Stimulated activated CD4-positive, alpha-beta T cell treated with anti-CD3 and anti-CD28 coated beads, Interleukin-4, amount 100 ng/mL, for 1 hour (primary cell): ENCODE results near the gene MDP1.
A peak's percentile ranks its signal among the peaks of the same experiment; 100 is the strongest.
"Not testable (repeated sequence)": the region's sequence is repeated elsewhere in the genome, so short reads cannot be mapped to it uniquely, and the experiment has no call there.

ENCODE experiments used
- DNase-seq: peaks from one replicate; pipeline ENCODE4 v3.0.0-alpha.2; 2020

Gene MDP1

DNA sequence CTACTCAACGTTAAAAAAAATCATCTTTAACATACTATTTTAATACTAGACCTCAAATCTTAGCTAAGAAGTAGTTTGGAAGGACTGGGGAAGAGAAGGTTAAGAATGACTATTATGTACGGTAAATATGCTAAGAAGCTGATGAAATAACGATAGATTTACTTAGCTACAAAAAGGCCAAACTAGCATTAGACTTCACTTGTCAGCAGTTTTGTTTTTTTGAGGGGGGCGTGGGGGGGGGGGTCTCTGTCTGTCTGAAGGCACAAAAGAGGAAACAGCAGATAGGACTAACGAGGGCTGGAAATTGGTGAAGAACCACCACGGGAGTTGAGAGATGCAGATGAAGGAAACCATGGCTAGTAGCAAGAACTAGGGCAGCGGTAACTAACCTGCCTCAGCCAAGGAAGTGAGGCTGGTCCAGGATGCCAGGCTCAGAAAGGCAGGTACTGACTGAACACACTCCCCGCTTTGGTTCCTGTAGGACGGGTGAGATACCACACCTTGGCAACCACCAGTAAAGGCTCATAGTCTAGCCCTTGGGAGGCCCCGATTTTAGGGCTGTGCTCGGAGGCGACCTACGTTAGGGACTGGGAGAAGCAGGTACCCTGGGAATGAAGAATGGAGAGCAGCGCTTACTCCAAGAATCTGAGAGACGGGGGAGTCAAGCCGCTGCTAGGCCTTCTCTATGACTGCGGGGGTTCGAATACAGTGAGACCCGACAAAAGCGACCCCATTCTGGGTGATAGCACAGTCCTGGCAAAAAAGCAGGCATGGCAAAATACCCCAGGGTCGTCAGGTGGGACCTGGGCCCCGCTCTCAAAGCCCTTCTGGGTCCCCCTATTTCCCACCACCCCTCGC, 15.6 kb upstream of the MDP1 start:
- no peak for DNase-seq

DNA sequence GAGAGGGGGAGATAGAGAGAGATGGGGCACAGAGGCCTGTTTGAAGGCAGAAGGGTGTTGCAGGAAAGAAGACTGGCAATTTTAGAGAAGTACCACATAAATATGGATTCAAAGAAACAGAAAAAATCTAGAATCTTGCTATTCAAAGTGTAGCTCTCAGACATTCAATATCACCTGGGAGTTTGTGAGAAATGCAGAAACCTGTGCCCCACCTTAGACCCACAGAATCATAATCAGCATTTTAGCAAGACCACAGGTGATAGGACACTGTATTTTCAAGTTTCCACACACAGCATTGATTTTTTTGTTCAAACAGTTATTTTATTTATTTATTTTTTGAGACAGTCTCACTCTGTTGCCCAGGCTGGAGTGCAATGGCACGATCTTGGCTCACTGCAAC, 13.0 kb upstream of the MDP1 start:
- DNase-seq = no peak

DNA sequence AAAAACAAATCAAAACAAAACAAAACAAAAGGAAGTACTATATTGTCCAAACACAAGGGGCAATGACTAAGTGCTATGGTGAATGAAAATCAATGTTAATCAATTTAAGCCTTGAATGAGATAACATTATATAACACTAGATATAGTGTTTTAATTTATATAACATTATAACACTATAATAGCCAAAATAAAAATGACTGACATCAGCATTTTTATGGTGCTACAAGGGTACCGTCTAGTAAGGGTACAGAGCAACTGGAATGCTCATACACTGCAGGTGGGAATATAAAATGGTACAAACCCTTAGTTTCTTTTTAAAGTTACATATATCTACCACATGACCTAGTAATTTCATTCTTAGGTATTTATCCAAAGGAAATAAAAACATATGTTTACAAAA, 10.6 kb upstream of the MDP1 start:
- no peak for DNase-seq

DNA sequence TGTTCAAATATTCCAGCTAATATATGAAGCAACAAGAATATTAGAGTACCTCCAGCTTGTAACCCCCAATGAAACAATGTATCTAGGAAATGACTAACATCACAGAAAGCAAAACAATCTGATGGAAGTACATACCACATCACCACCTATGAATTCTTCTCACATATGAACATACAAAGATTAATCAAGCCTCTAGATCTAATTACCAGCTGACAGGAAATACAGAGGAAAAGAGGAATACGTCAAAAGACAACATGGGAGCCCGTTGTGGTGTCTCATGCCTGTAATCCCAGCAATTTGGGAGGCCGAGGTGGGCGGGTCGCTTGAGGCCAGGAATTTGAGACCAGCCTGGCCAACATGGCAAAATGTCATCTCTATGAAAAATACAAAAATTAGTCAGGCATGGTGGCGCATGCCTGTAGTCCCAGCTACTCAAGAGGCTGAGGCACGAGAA, 8.8 kb upstream of the MDP1 start:
- DNase-seq = no peak

DNA sequence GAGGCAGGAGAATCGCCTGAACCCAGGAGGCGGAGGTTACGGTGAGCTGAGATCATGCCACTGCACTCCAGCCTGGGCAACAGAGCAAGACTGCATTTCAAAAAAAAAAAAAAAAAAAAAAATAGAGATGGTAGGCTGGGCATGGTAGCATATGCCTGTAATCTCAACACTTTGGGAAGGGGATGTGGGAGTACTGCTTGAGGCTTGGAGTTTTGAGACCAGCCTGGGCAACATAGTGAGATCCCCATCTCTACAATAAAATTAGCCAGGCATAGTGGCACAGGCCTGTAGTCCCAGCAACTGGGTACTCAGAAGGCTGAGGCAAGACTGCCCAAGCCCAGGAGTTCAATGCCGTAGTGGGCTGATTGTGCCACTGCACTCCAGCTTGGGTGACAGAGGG, 7.1 kb upstream of the MDP1 start:
- not testable (repeated sequence) for DNase-seq

DNA sequence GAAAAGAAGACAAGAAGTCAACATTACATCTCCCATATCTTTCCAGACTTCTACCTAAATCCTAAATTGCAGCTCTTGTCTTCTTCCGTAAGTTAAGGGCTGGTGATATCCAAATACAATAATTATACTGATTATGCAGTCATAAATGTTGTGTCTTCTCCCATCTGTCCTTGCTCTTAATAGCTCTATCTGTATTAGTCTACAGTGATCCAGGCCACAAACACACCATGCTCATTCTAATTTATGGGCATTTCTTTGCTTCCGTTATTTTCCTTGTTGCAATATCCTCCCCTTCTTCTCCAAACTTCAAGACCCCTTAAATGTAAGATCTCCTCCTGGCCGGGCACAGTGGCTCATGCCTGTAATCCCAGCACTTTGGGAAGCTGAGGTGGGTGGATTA, 3.7 kb upstream of the MDP1 start:
- no peak for DNase-seq

DNA sequence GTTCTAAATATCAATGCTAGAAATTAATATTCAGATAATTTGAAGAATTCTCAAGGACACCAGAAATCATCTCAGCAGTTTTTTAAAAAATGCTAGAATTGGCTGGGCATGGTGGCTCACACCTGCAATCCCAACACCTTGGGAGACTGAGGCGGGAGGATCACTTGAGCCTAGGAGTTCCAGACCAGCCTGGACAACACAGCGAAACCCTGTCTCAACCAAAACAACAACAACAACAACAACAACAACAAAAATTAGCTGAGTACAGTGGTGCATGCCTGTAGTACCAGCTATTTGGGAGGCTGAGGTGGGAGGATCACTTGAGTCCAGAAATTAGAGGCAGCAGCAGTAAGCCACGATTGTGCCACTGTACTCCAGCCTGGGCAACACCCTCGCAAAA, 3.2 kb upstream of the MDP1 start:
- no peak for DNase-seq

DNA sequence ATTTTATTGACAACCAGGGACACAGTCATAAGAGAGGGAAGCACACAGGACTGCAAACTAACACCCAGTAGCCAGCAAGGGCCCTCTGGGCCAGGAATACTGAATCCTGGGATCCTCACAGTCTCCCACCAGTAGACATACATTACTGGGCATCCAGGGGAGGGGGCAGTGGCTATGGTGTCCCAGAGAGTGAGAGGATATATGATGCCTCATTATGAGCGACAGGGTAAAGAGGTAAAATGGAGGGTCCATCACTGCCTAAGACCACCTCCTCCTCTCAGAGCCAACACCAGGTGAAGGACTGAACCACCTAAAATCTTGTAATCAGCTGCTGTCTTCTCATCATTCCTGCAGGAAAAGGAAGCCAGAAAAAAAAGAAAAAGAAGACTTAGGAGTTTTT, 1.0 kb upstream of the MDP1 start:
- not testable (repeated sequence) for DNase-seq

DNA sequence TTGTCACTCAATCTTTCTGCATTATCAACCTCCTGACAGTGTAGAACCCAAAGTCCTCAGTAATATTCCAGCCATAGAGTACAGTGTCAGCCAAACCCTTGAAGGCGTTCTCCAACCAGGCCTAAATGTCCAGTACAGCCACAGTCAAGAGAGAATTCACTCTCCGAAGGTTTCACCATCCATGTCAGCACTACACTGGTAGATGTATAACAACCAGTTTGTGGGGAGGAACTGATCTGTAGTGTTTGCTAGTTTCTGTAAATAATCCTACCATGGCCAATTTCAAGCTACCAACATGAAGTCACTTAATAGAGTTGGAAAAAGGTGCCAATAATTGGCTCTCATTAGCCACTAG, 456 bp upstream of the MDP1 start:
- no peak for DNase-seq

DNA sequence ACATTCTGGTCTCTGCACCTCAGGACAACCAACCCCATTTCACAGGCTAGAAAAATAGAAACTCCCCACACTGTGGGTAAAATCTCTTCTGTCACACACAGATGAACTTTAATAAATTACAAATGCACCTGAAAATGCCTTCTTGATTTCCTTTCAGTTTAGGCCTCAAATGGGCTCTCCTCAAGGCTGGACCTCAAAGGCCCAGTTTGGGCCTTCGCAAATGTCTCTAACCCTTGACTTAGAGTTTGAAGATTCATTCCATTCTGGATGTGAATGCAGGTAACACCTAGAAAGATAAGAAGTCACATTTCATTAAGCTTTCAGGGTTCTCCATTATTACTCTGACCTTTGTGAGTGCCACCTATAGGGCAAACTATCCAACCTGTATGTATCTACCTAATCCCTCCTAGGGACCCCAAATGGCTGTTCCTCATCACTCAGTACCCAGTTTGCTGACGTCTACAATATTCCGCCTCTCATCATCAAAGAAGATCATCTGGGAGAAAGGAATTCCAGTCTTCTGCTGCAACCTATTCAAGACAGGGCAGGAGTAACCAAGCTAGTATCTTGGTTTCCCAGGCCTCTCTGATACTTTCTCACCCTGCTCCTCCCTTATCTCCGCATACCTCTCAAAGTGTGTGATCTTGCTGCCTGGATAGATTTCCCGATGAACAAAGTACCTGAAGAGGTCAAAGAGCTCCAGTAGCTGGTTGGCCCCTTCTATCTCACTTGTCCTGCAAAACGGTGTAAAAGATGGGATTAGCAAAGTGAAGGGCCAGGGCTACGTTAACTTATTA, 1.8 kb downstream of the MDP1 start:
- DNase-seq = no peak

DNA sequence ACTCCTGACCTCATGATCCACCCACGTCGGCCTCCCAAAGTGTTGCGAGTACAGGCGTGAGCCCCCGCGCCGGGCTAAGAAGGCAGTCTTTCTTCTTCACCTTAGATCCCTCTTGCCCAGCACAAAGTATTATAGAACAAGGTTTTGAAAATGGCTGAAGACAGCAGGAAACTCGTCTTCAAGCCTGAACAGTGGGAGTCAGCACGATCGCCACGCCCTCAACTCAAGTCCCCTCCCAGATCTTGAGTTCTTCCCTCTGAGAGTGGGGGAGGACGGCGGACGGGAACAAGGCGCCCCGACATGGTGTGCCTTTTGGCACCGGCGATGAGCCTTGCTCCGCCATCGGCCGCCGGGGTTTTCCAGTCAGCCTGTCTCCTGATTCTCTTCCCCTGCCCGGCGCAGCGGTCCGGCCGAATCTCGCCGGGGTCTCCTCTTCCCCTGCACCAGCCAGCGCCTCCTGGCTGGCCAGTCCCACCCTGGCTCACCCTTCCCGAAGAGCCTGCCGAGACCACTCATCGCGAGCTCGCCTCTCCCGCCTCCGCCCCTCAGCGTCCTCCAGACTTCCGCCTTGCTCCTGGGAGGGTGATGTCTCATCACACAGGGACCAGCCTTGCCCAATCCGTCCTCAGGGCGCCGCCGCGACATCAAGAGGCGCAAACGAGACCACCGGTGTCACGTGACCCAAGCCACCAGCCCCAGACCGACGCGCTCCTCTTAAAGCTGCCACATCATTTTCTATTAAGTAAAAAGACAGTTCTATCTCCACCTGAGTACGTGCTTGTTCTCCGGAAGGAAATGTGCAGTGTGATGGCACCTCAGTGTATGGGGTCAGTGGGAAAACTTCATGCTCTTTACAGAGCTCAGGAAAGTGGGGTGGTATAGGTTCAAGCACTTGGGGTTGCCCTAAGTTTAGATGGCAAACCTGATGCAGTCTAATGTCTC, 2.7 kb downstream of the MDP1 start, which contains the start of gene CHMP4A:
Gene CHMP4A, minus strand, starts transcription at position 565 of the 942 bp plus-strand sequence. Its CDS starts 49 bp downstream, at position 516.
- DNase-seq = peak; percentile 95

DNA sequence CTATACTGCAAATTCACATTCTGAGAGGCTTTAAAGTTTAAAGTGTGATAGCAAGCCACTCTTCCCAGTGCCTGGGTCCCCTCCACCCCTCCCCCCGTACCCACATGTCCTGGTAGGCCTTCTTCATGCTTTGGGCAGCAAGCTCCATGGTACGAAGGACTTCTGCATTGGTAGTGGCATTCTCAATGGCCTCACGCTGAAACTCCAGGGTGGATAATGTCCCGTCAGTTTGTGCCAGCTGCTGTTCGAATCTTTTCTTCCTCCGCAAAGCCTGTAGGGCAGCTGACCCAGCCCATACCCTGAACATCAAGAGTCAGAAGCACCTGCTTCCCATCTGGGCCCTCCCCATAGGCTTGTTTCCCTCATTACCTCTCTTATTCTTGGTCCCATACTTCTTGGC, 4.6 kb downstream of the MDP1 start:
- no peak for DNase-seq

DNA sequence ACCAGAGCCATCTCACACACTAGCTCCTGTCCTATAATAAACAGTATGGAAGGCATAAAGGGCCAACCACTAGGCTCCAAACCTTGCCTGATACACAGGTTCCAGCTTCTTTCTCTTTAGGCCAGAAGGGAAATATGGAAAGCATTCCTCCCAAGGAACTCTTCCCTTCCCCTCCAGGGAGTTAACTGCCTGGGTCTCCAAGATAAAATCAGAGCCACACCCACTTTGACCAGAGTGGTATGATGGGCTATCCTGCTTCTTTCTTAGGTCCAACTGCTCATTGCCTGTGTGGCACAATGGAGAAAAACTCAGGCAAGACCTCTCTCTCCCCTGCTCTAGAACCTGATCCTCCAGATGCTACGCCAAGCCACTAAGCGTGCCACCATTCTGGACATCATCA, 8.2 kb downstream of the MDP1 start:
- DNase-seq = no peak

DNA sequence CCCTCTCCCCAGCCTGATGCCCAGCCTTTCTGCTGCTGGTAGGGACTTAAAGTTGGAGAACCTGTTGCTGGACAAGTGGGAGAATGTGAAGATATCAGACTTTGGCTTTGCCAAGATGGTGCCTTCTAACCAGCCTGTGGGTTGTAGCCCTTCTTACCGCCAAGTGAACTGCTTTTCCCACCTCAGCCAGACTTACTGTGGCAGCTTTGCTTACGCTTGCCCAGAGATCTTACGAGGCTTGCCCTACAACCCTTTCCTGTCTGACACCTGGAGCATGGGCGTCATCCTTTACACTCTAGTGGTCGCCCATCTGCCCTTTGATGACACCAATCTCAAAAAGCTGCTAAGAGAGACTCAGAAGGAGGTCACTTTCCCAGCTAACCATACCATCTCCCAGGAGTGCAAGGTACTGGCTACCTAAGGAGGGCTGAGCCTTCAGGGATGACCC, 8.7 kb downstream of the MDP1 start:
- DNase-seq = no peak

DNA sequence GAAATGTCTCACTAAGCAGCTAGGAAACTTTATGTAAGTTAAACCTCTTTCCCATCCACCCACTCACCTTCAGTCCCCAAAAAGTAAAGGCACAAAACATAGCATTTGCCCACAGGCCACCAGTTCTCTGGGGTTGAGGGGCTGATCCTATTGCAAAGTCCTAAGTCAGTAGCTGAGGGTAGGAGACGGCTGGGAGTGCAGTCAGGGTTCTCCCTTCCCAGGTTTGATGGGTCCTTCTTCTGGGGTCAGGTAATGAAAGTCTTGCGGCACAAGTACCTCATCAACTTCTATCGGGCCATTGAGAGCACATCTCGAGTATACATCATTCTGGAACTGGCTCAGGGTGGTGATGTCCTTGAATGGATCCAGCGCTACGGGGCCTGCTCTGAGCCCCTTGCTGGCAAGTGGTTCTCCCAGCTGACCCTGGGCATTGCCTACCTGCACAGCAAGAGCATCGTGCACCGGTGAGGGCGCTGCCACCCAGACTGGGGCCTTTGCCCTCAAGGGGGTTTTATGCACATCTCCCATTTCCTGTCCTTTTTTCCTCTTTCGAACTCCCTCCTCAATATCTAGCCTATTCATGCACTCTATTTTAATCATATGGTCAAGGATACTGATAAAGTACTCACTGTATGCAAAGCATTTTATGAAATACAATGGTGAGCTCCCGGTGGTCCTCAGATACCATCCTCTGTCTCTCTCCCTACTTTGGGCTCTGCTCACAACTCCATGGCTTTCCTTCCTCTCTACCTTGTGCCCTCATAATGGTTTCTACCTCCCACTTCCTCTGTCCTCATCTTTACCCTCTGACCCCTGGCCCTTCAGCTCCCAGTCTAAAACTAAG, 9.4 kb downstream of the MDP1 start:
- DNase-seq = no peak

DNA sequence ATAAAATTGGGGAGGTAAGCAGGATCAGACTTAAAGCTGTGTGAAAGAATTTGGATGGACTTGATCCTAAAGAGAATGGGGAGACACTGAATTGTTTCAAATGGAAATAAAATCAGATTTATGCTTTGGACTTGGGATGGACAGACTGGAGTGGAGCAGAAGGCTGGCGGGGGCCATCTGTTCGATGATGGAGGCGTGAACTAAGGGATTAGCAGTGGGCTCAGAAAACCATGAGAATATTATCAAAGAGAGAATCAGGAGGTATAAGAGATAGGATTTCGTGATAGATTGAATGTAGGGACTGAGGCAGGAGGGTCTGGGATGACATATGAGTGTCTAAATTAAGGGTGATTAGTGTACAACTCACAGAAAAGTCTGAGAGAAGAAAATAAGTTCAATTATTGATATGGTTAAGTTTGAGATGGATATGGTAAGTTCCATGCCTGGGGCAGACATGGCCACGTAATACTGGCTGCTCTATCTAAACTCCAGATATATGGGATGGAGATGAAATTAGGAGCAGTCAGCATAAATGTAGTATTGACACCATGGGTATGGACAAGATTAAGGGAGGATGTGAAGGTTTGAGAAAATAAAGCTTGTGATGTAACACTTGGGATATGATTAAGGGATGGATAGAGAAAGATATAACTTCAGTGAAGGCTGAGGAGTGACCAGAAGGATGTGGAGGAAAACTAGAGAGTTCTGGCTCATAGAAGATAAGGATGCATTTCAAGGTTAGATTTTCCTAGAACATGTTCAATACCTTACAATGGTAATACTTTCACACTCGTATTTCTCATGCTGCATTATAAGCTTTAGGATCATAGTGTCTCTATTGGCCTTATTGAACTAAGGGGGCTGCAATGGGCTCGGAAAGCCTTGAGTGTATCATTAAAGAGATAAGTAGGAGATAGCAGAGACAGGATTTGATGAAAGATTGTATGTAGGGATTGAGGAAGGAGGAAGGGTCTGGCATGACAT, 11.4 kb downstream of the MDP1 start:
- no peak for DNase-seq

DNA sequence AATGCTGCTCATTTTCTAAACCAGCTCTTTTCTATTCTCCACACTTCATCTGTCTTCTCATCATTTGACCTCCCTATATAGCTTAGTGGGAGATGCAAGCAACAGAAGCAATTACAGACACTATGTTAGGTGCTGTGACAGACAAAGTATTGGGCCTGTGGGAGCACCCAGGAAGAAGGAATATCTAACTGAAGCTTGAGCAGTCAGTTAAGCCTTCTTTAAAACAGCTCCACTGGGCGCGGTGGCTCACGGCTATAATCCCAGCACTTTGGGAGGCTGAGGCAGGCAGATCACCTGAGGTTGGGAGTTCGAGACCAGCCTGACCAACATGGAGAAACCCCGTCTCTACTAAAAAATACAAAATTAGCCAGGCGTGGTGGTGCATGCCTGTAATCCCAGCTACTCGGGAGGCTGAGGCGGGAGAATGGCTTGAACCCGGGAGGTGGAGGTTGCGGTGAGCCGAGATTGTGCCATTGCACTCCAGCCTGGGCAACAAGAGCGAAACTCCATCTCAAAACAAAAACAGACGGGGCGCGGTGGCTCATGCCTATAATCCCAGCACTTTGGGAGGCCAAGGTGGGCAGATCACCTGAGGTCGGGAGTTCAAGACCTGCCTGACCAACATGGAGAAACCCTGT, 12.5 kb downstream of the MDP1 start:
- DNase-seq = not testable (repeated sequence)

DNA sequence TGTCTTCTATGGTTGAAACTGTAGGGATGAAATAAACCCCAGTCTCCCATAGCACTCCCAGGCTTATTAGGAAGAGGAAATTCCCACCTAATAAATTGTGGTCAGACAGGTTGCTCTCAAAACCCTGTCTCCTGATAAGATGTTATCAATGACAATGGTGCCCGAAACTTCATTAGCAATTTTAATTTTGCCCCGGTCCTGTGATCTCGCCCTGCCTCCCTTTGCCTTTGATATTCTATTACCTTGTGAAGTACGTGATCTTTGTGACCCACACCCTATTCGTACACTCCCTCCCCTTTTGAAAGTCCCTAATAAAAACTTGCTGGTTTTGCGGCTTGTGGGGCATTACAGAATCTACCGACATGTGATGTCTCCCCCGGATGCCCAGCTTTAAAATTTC, 13.3 kb downstream of the MDP1 start:
- not testable (repeated sequence) for DNase-seq

DNA sequence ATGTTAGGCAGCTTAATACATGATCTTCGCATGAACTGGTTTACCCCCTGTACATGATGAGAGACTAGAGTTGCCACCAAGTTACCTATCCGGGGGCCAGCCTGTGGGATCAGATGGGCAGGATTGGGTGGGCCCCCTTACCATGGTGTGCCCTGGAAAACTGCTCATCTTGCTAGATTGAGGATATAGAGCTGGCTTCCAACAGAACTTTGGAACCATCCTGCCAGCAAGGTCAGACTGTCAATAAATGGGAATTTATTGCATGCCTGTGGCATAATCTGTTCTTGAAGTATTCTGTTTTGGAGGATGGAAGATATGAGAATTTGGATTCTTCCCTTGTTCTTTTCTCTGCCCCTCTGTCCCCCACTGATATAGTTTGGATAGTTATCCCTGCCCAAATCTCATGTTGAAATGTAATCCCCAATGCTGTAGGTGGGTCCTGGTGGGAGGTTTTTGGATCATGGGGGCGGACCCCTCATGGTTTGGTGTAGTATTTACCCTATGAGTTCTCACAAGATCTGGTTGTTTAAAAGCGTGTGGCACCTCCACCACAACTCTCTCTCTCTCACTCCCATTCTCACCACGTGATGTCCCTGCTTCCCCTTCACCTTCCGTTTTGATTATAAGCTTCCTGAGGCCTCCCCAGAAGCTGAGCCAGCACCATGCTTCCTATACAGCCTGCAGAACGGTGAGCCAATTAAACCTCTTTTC, 16.9 kb downstream of the MDP1 start:
- no peak for DNase-seq
